SJCRH30 (cell line): ENCODE data around the gene BCAS4. TPM values are rescaled to one million over a fixed set of nuclear protein-coding genes. Genes with fewer than 3 reads are reported as not detected.

Experiments used
- DNase-seq, 2 experiments: peaks; one replicate each; pipeline ENCODE4 v3.0.0-alpha.2; 2015 to 2020
- H3K27ac ChIP-seq: fragments of 250-450 bp; sonication (Bioruptor Pico); 2 replicates; pipeline ENCODE4 v1.5.1; 2020; ENCODE audit warnings: mild to moderate bottlenecking, moderate library complexity
- H3K27me3 ChIP-seq: fragments of 250-450 bp; sonication (Bioruptor Pico); 2 replicates; pipeline ENCODE4 v1.5.1; 2020; ENCODE audit warnings: mild to moderate bottlenecking, moderate library complexity
- H3K36me3 ChIP-seq: fragments of 250-450 bp; sonication (Bioruptor Pico); 2 replicates; pipeline ENCODE4 v1.5.1; 2020; ENCODE audit warnings: mild to moderate bottlenecking, moderate library complexity
- H3K4me1 ChIP-seq: fragments of 250-450 bp; sonication (Bioruptor Pico); 2 replicates; pipeline ENCODE4 v1.5.1; 2020; ENCODE audit warnings: mild to moderate bottlenecking, moderate library complexity
- H3K4me3 ChIP-seq: fragments of 250-450 bp; sonication (Bioruptor Pico); 2 replicates; pipeline ENCODE4 v1.5.1; 2020; ENCODE audit warnings: mild to moderate bottlenecking, moderate library complexity
- H3K9me3 ChIP-seq: fragments of 250-450 bp; sonication (Bioruptor Pico); replicated peaks from 2 replicates; pipeline ENCODE4 v1.5.1; 2020; ENCODE audit warnings: mild to moderate bottlenecking, moderate library complexity
- total RNA-seq: library from RNA; depleted of rRNA; stranded (reverse); fragments of >200 nt; shearing (Covaris generic); gene quantifications from 2 replicates; pipeline ENCODE4 v1.2.3, GENCODE V29; 2014

Gene BCAS4
- total RNA-seq, 1 experiment from 2014 or later, result 5.8 TPM

- no peak for DNase-seq
- H3K27ac ChIP-seq, result no peak overlapping the region; the same call in 1 of the 2 replicates
- H3K9me3 ChIP-seq, result no peaks in the 10 kb centered on the region
Measured at GRCh38 chr20:50817776-50818172, 22.9 kb downstream of the BCAS4 start.

GRCh38 chr20:50819349-50819748 lies 24.5 kb downstream of the BCAS4 start:
- no peak overlapping the region for H3K27ac ChIP-seq

More at GRCh38 chr20:50817776-50818172, 22.9 kb downstream of the BCAS4 start:
- Histone ChIP-seq H3K36me3 (no peaks in the 10 kb centered on the region), H3K27me3 (no peaks in the 10 kb centered on the region), H3K4me3 (no peak overlapping the region), H3K4me1 (no peaks in the 10 kb centered on the region)

GRCh38 chr20:50820515-50821256 lies 25.8 kb downstream of the BCAS4 start:
- no peaks in the 10 kb centered on the region for H3K36me3 ChIP-seq
- H3K27ac ChIP-seq, result no peak overlapping the region
- H3K4me3 ChIP-seq, result no peak overlapping the region
- H3K27me3 ChIP-seq, result no peaks in the 10 kb centered on the region
- H3K4me1 ChIP-seq, result no peaks in the 10 kb centered on the region
- no peak for DNase-seq
- no peaks in the 10 kb centered on the region for H3K9me3 ChIP-seq

More at GRCh38 chr20:50819349-50819748, 24.5 kb downstream of the BCAS4 start:
- Histone ChIP-seq H3K9me3 (no peaks in the 10 kb centered on the region), H3K4me1 (no peaks in the 10 kb centered on the region), H3K4me3 (no peak overlapping the region), H3K36me3 (no peaks in the 10 kb centered on the region), H3K27me3 (no peaks in the 10 kb centered on the region)
- DNase-seq, result no peak

GRCh38 chr20:50821257-50821921 lies 26.5 kb downstream of the BCAS4 start:
- H3K36me3 ChIP-seq, result no peaks in the 10 kb centered on the region
- H3K4me1 ChIP-seq, result no peaks in the 10 kb centered on the region
- H3K27ac ChIP-seq, result no peak overlapping the region
- no peak for DNase-seq
- H3K9me3 ChIP-seq, result no peaks in the 10 kb centered on the region
- no peaks in the 10 kb centered on the region for H3K27me3 ChIP-seq
- no peak overlapping the region for H3K4me3 ChIP-seq

- Histone ChIP-seq H3K27me3 (no peaks in the 10 kb centered on the region), H3K9me3 (no peaks in the 10 kb centered on the region), H3K4me1 (no peaks in the 10 kb centered on the region), H3K36me3 (no peaks in the 10 kb centered on the region), H3K27ac (no peak overlapping the region), H3K4me3 (no peak overlapping the region)
- DNase-seq, result no peak
Measured at GRCh38 chr20:50821994-50822393, 27.1 kb downstream of the BCAS4 start.

GRCh38 chr20:50823319-50823718 lies 28.5 kb downstream of the BCAS4 start:
- Histone ChIP-seq H3K4me3 (no peak overlapping the region), H3K9me3 (no peaks in the 10 kb centered on the region), H3K27ac (no peak overlapping the region), H3K36me3 (no peaks in the 10 kb centered on the region), H3K27me3 (no peaks in the 10 kb centered on the region), H3K4me1 (no peaks in the 10 kb centered on the region)
- DNase-seq, result no peak

- Histone ChIP-seq H3K9me3 (no peaks in the 10 kb centered on the region), H3K27ac (no peak overlapping the region), H3K4me1 (no peaks in the 10 kb centered on the region), H3K27me3 (no peaks in the 10 kb centered on the region), H3K36me3 (no peaks in the 10 kb centered on the region), H3K4me3 (no peak overlapping the region)
- no peak for DNase-seq
Measured at GRCh38 chr20:50824137-50824536, 29.3 kb downstream of the BCAS4 start.

GRCh38 chr20:50826121-50826520 lies 31.3 kb downstream of the BCAS4 start:
- Histone ChIP-seq H3K9me3 (no peaks in the 10 kb centered on the region), H3K4me1 (no peaks in the 10 kb centered on the region), H3K27ac (no peak overlapping the region), H3K36me3 (no peaks in the 10 kb centered on the region), H3K4me3 (no peak overlapping the region), H3K27me3 (no peaks in the 10 kb centered on the region)
- DNase-seq, result no peak

GRCh38 chr20:50828363-50829136 lies 33.7 kb downstream of the BCAS4 start:
- no peaks in the 10 kb centered on the region for H3K9me3 ChIP-seq

GRCh38 chr20:50831622-50832021 lies 36.8 kb downstream of the BCAS4 start:
- Histone ChIP-seq H3K4me3 (no peak overlapping the region), H3K27ac (no peak overlapping the region), H3K4me1 (no peaks in the 10 kb centered on the region), H3K27me3 (no peaks in the 10 kb centered on the region), H3K9me3 (no peaks in the 10 kb centered on the region), H3K36me3 (no peaks in the 10 kb centered on the region)
- no peak for DNase-seq

More at GRCh38 chr20:50828363-50829136, 33.7 kb downstream of the BCAS4 start:
- Histone ChIP-seq H3K36me3 (no peaks in the 10 kb centered on the region), H3K27ac (no peak overlapping the region), H3K4me3 (no peak overlapping the region), H3K4me1 (no peaks in the 10 kb centered on the region), H3K27me3 (no peaks in the 10 kb centered on the region)
- no peak for DNase-seq

GRCh38 chr20:50834599-50835005 lies 39.7 kb downstream of the BCAS4 start:
- Histone ChIP-seq H3K4me1 (peaks cover 4% of the 10 kb centered on the region; the same call in 1 of the 2 replicates), H3K27me3 (no peaks in the 10 kb centered on the region), H3K36me3 (no peaks in the 10 kb centered on the region), H3K27ac (no peak overlapping the region), H3K4me3 (no peak overlapping the region), H3K9me3 (no peaks in the 10 kb centered on the region)
- no peak for DNase-seq

- no peak overlapping the region for H3K27ac ChIP-seq
- H3K9me3 ChIP-seq, result no peaks in the 10 kb centered on the region
- H3K36me3 ChIP-seq, result no peaks in the 10 kb centered on the region
- peaks cover 4% of the 10 kb centered on the region; the same call in 1 of the 2 replicates for H3K4me1 ChIP-seq
- no peak overlapping the region for H3K4me3 ChIP-seq
- DNase-seq, result peak; percentile 50 to 53
- H3K27me3 ChIP-seq, result no peaks in the 10 kb centered on the region
Measured at GRCh38 chr20:50837532-50838321, 42.9 kb downstream of the BCAS4 start.

- no peaks in the 10 kb centered on the region for H3K27me3 ChIP-seq
- H3K27ac ChIP-seq, result no peak overlapping the region
- H3K9me3 ChIP-seq, result no peaks in the 10 kb centered on the region
- H3K4me1 ChIP-seq, result peaks cover 4% of the 10 kb centered on the region; the same call in 1 of the 2 replicates
- H3K36me3 ChIP-seq, result no peaks in the 10 kb centered on the region
- no peak for DNase-seq
- H3K4me3 ChIP-seq, result no peak overlapping the region
Measured at GRCh38 chr20:50838322-50838625, 43.4 kb downstream of the BCAS4 start.

GRCh38 chr20:50838707-50839385 lies 44.0 kb downstream of the BCAS4 start:
- H3K27me3 ChIP-seq, result no peaks in the 10 kb centered on the region
- no peak overlapping the region for H3K27ac ChIP-seq
- H3K9me3 ChIP-seq, result no peaks in the 10 kb centered on the region
- peaks cover 4% of the 10 kb centered on the region; the same call in 1 of the 2 replicates for H3K4me1 ChIP-seq
- H3K36me3 ChIP-seq, result no peaks in the 10 kb centered on the region
- no peak for DNase-seq
- H3K4me3 ChIP-seq, result no peak overlapping the region
